Measurements from ENCODE around the gene PIGP. TPM values are rescaled to one million over a fixed set of nuclear protein-coding genes. Genes with fewer than 3 reads are reported as not detected.
A peak's percentile ranks its signal among the peaks of the same experiment; 100 is the strongest.
"Not testable (repeated sequence)": the region's sequence is repeated elsewhere in the genome, so short reads cannot be mapped to it uniquely, and the experiment has no call there.

Gene PIGP
- total RNA-seq: 37.6 TPM
- long read RNA-seq, full-length matches to known transcripts: 29 of 33 reads
- long read RNA-seq, partial matches to known transcripts: 1 of 33 reads
- long read RNA-seq, other reads (novel, unspliced or antisense): 3 of 33 reads

DNA sequence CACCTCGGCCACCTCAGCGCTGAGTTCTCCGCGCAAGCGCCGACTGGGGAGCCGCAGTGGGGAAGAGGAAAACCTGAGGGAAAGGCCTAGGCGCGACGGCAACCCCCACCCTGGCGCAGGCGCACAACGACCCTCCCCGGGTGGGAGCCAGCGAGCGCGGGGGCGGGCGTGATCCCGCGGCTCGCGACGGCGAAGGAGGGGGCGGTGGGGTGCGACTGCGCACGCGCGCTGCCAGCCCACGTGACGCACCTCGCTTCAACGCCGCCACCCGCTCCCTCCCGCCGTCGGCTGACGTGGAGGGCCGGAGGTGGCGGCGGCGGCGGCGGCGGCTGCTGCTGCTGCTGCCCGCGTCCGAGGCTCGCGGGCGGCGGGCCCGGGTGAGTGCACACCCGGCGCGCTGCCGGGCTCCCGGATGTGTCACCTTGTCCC, at the start of gene PIGP, which contains the start of gene TTC3:
TSS of gene PIGP (minus strand) at position 84 of the 429 bp plus-strand sequence. CDS start 556 bp downstream, outside the sequence.
TSS of gene TTC3 (plus strand) at position 267 of the 429 bp plus-strand sequence. CDS start 14,004 bp downstream, outside the sequence.
- intact Hi-C loops (cut with micrococcal nuclease): no loop called here

DNA sequence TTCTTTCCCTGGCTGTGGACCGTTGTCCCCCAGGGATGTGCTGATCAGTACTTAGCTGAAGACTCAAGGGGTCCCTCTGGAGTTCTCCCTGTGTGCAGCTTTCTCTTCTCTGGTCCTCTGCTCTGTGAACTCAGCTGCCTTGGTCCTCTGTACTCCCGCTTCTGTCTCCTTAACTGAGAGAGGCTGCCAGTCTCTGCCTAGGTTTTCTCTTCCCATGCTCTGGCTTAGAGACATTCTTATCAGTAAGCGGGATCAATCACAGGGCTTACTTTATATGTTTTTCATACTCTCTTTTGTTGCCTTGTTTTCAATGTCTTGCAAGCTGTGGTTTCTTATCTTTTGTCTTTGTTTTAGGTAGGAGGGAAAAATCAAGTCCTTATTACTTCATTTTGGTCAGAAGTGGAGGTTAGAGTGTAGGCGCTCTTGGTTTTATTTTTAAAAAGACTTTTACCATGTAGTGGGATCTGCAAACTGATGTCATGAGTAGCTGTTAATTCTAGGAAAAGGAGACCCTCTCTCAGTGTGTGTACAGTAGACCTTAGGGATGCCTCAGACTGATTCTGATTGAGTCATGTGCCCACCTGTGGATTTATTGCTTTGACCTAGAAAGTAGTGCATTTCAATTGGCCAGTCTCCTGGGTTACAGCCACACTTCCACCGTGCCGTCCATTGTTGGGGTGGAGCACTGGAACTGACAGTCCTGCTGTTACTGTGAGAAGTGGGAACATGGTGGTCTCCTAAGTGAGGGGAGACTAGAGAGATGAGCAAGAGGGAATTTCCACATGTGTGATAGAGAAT, 46.7 kb upstream of the PIGP start:
- Histone ChIP-seq H3K9me3 (replicated peaks) (no peaks in the 10 kb centered on the region), H3K27me3 (ENCODE audit: low read depth) (no peaks in the 10 kb centered on the region), H3K4me1 (no peaks in the 10 kb centered on the region), H3K4me3 (no peak overlapping the region), H3K36me3 (peaks cover 15% of the 10 kb centered on the region), H3K27ac (replicated peaks) (no peak overlapping the region)
- no peak for DNase-seq
- TF ChIP-seq, protein P1, sequence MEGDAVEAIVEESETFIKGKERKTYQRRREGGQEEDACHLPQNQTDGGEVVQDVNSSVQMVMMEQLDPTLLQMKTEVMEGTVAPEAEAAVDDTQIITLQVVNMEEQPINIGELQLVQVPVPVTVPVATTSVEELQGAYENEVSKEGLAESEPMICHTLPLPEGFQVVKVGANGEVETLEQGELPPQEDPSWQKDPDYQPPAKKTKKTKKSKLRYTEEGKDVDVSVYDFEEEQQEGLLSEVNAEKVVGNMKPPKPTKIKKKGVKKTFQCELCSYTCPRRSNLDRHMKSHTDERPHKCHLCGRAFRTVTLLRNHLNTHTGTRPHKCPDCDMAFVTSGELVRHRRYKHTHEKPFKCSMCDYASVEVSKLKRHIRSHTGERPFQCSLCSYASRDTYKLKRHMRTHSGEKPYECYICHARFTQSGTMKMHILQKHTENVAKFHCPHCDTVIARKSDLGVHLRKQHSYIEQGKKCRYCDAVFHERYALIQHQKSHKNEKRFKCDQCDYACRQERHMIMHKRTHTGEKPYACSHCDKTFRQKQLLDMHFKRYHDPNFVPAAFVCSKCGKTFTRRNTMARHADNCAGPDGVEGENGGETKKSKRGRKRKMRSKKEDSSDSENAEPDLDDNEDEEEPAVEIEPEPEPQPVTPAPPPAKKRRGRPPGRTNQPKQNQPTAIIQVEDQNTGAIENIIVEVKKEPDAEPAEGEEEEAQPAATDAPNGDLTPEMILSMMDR (IDR thresholded peaks at IDR 0.05; ENCODE audit: borderline replicate concordance): no peak
- intact Hi-C loops (cut with micrococcal nuclease): no loop called here

More for the DNA sequence above, at the start of gene PIGP, which contains the start of gene TTC3:
- TF ChIP-seq, protein P1 (IDR thresholded peaks at IDR 0.05; ENCODE audit: borderline replicate concordance): no peak
- peaks cover 20% of the 10 kb centered on the region for H3K36me3 ChIP-seq
- no peaks in the 10 kb centered on the region for H3K9me3 ChIP-seq (replicated peaks)
- DNase-seq: peak; percentile 96
- H3K4me3 ChIP-seq: peak within 1 kb of the TSS; percentile 94
- H3K27me3 ChIP-seq (ENCODE audit: low read depth): no peaks in the 10 kb centered on the region
- peaks cover 43% of the 10 kb centered on the region for H3K4me1 ChIP-seq
- peak within 1 kb of the TSS; percentile 99 for H3K27ac ChIP-seq (replicated peaks)

DNA sequence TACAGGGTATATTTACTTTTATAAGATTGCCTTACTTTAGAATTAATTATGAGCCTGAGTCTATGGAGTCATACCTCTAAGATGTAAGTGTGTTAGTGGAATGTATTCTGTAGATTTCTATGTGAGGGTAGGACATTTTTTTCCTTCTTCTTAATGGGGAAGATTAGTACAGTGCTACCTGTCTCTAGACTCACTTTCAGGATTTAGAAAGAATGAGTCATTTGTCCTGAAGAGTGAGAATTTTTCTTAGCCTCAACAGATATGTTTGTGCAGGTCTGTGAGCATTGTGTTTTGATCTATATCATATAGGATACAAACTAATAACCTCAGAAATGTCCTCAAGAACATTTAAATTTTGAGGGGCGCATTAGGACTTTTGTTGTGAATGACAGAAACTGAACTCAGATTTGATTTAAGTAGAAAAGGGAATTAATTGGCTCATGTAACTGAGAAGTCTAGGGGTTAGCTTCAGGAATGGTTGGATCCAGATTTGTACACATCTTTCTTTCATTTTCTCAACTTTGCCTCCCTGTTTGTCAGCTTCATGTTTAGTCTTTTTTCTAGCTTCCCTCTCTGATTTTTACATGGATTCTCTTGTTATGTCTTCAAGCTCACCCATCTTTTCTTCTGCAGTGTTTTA, 45.4 kb upstream of the PIGP start:
- Histone ChIP-seq H3K4me3 (no peak overlapping the region), H3K27ac (replicated peaks) (no peak overlapping the region), H3K27me3 (ENCODE audit: low read depth) (no peaks in the 10 kb centered on the region), H3K4me1 (no peaks in the 10 kb centered on the region), H3K36me3 (peaks cover 7% of the 10 kb centered on the region), H3K9me3 (replicated peaks) (no peaks in the 10 kb centered on the region)
- TF ChIP-seq, protein P1 (IDR thresholded peaks at IDR 0.05; ENCODE audit: borderline replicate concordance): no peak
- no peak for DNase-seq
- intact Hi-C loops (cut with micrococcal nuclease): no loop called here

DNA sequence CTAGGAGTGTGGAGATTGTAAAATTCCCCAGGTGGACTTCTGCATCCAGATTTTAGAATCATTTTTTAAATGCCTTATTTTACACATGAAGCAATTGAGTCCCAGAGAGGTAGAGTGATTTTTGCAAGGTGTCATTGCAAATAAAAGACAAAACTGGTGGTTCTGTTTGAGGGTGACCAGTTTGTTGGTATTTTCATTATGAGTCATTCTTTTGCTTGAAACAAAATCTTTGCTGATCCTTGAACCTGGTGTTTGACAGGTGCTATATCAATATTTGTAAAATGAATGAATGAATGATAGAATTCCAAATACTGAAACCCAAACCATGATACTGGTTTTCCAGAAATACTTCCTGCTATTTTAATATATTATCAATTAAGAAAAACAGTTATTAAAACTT, 44.3 kb upstream of the PIGP start:
- no peaks in the 10 kb centered on the region for H3K27me3 ChIP-seq (ENCODE audit: low read depth)
- intact Hi-C loops (cut with micrococcal nuclease): no loop called here
- no peak for DNase-seq
- H3K27ac ChIP-seq (replicated peaks): no peak overlapping the region
- H3K9me3 ChIP-seq (replicated peaks): no peaks in the 10 kb centered on the region
- TF ChIP-seq, protein P1 (IDR thresholded peaks at IDR 0.05; ENCODE audit: borderline replicate concordance): no peak
- no peaks in the 10 kb centered on the region for H3K4me1 ChIP-seq
- peaks cover 7% of the 10 kb centered on the region for H3K36me3 ChIP-seq
- H3K4me3 ChIP-seq: no peak overlapping the region

DNA sequence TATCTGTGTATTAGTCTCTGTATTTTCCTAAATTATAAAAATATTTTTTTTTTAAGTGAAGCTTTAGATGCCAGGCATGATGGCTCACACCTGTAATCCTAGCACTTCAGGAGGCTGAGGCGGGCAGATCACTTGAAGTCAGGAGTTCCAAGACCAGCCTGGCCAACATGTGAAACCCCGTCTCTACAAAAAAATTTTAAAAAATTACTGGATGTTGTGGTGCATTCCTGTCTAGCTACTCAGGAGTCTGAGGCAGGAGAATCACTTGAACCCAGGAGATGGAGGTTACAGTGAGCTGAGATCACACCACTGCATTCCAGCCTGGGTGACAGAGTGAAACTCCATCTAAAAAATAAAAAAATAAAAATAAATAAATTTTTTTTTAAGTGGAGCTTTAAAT, 43.6 kb upstream of the PIGP start:
- H3K4me3 ChIP-seq; H3K9me3 ChIP-seq (replicated peaks); H3K27ac ChIP-seq (replicated peaks); H3K4me1 ChIP-seq; H3K27me3 ChIP-seq (ENCODE audit: low read depth); H3K36me3 ChIP-seq; DNase-seq; intact Hi-C loops (cut with micrococcal nuclease): not testable (repeated sequence)

DNA sequence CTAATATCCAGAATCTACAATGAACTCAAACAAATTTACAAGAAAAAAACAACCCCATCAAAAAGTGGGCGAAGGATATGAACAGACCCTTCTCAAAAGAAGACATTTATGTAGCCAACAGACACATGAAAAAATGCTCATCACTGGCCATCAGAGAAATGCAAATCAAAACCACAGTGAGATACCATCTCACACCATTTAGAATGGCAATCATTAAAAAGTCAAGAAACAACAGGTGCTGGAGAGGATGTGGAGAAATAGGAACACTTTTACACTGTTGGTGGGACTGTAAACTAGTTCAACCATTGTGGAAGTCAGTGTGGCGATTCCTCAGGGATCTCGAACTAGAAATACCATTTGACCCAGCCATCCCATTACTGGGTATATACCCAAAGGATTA, 41.4 kb upstream of the PIGP start:
- H3K4me1 ChIP-seq; H3K4me3 ChIP-seq; H3K27ac ChIP-seq (replicated peaks); H3K9me3 ChIP-seq (replicated peaks); intact Hi-C loops (cut with micrococcal nuclease); DNase-seq; H3K27me3 ChIP-seq (ENCODE audit: low read depth): not testable (repeated sequence)
- peaks cover 11% of the 10 kb centered on the region for H3K36me3 ChIP-seq

DNA sequence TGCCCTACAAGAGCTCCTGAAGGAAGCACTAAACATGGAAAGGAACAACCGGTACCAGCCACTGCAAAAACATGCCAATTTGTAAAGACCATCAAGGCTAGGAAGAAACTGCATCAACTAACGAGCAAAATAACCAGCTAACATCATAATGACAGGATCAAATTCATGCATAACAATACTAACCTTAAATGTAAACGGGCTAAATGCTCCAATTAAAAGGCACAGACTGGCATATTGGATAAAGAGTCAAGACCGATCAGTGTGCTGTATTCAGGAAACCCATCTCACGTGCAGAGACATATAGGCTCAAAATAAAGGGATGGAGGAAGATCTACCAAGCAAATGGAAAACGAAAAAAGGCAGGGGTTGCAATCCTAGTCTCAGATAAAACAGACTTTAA, 38.2 kb upstream of the PIGP start:
- H3K36me3 ChIP-seq: peaks cover 19% of the 10 kb centered on the region
- intact Hi-C loops (cut with micrococcal nuclease); H3K27ac ChIP-seq (replicated peaks); DNase-seq; H3K27me3 ChIP-seq (ENCODE audit: low read depth); H3K9me3 ChIP-seq (replicated peaks); H3K4me1 ChIP-seq; H3K4me3 ChIP-seq: not testable (repeated sequence)

All from left ventricle myocardium inferior (tissue), 1 donor.